GM12865 (cell line): ENCODE data around the gene SEPTIN1.
"Not testable (repeated sequence)": the region's sequence is repeated elsewhere in the genome, so short reads cannot be mapped to it uniquely, and the experiment has no call there.

Source experiments
- DNase-seq: peaks from one replicate; pipeline ENCODE4 v3.0.0; 2010; ENCODE audit warnings: low read depth
- H3K4me3 ChIP-seq: 2 replicates; pipeline ENCODE4 v1.5.1; 2011; ENCODE audit warnings: mild to moderate bottlenecking, low read depth, low read length, control low read depth
- TF ChIP-seq, protein P1 (sequence below): IDR thresholded peaks from 2 replicates; pipeline ENCODE4 v1.5.1; 2011; ENCODE audit warnings: low read length, control low read depth, low read depth, inconsistent platforms; ENCODE audit not compliant: insufficient read depth; ENCODE audit errors: missing control alignments

SEPTIN1 gene

DNA sequence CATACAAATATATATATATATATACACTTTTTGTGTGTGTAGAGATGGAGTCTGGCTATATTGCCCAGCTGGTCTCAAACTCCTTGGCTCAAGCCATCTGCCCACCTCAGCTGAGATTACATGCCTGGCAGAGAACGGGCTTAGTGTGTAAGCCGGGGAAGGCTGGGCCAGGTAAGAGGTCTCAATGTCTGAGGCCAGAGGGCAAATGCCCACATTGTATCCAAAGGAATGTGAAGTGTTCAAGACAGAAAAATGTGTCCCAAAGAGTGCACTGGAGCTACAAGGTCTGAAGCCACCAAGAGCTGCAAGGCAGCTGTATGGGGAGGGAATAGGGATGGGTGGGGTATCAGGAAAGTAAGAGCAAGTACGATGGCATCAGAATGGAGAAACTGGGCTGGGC, 36.1 kb downstream of the SEPTIN1 start:
- no peak for DNase-seq
- TF ChIP-seq, protein P1, sequence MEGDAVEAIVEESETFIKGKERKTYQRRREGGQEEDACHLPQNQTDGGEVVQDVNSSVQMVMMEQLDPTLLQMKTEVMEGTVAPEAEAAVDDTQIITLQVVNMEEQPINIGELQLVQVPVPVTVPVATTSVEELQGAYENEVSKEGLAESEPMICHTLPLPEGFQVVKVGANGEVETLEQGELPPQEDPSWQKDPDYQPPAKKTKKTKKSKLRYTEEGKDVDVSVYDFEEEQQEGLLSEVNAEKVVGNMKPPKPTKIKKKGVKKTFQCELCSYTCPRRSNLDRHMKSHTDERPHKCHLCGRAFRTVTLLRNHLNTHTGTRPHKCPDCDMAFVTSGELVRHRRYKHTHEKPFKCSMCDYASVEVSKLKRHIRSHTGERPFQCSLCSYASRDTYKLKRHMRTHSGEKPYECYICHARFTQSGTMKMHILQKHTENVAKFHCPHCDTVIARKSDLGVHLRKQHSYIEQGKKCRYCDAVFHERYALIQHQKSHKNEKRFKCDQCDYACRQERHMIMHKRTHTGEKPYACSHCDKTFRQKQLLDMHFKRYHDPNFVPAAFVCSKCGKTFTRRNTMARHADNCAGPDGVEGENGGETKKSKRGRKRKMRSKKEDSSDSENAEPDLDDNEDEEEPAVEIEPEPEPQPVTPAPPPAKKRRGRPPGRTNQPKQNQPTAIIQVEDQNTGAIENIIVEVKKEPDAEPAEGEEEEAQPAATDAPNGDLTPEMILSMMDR, result no peak
- H3K4me3 ChIP-seq, result no peak overlapping the region

DNA sequence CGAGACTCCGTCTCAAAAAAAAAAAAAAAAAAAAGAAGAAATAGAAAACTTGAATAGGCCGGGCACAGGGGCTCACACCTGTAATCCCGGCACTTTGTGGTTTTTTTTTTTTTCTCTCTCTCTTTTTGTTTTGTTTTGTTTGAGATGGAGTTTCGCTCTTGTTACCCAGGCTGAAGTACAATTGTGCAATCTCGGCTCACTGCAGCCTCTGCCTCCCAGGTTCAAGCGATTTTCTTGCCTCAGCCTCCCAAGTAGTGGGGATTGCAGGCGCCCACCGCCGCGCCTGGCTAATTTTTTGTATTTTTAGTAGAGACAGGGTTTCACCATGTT, 38.9 kb downstream of the SEPTIN1 start:
- not testable (repeated sequence) for H3K4me3 ChIP-seq, DNase-seq

DNA sequence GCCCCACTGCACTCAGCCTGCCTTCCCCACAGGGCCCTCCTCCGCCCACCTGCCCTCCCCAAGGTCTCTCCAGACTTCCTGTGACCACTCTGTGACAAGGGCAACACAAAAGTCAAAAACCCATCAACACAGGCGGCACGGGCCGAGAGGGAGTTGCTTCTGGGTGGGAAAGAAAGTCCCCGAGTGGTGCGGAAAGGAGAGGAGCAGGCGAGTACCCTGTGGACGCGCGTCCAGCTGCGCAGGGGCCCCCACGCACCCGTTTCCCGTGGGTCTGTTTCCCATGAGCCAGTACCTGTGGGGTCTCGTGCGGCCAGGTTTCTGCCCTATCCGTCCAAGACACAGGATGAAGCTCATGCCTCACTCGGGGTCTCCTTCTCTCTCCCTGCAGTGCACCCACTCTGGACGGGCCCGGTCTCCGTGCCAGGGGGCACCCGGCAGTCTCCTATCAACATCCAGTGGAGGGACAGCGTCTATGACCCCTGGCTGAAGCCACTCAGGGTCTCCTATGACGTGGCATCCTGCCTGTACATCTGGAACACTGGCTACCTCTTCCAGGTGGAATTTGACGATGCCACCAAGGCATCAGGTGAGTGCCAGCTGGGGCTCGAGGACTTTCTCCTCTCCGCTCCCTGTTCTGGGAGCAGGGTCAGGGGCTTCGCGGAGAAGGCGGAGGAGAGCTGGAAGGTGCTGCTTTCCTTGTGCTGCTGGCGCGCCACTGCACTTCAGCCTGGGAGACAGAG, 39.4 kb downstream of the SEPTIN1 start:
- no peak overlapping the region for H3K4me3 ChIP-seq
- TF ChIP-seq, protein P1, result no peak
- no peak for DNase-seq

DNA sequence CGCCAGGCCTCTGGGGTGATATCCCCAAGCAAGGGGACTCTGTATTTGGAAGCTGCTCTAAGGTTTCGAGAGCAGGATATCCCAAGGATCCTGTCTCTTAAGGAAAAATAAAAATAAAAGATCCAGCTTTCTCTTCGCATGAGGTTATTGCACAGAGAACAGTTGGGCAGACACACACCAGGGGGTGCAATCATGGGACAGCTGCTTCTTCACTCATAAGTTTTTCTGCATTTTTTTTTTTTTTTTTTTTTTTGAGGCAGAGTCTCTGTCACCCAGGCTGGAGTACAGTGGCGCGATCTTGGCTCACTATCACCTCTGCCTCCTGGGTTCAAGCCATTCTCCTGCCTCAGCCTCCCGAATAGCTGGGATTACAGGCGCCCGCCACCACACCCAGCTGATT, 40.4 kb downstream of the SEPTIN1 start:
- DNase-seq, H3K4me3 ChIP-seq: not testable (repeated sequence)

DNA sequence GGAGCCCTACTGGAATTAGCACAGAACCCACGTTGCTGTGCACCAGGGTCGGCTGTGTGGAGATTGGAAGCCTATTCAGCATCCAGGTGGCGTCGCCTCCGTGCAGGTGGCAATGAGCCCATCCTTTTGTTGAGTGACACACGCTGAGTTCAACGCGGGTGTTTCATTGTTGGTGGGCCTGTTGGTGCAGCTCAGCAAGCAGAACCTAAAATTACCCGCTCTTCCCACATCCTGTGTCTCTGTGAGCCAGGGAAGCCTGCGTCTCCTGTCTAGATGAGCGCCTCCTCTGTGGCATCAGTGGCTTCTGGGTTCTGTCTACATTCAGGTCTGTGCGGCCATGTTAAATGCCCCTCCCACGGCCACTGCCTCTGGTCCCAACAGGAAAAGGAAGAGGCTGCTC, 41.7 kb downstream of the SEPTIN1 start:
- no peak overlapping the region for H3K4me3 ChIP-seq
- no peak for DNase-seq
- TF ChIP-seq, protein P1, result no peak

DNA sequence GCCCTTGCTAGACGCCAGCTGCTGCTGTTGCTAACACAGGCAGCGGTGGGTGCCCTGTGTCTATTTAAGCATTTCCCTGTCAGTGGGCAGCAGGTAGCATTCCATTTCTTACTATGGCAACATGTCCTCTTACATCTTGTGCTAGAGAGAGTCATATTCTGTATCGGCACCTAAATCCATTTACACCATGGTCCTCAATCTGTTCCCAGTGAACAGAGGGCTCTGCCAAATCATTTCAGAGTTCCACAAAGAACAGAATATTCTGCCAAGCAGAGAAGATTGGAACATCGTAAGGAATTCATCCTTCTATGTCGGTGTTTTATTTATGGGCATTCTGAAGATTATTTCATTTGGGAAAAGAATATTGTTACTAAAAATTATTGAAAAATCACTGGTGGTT, 43.6 kb downstream of the SEPTIN1 start:
- H3K4me3 ChIP-seq, DNase-seq: not testable (repeated sequence)

DNA sequence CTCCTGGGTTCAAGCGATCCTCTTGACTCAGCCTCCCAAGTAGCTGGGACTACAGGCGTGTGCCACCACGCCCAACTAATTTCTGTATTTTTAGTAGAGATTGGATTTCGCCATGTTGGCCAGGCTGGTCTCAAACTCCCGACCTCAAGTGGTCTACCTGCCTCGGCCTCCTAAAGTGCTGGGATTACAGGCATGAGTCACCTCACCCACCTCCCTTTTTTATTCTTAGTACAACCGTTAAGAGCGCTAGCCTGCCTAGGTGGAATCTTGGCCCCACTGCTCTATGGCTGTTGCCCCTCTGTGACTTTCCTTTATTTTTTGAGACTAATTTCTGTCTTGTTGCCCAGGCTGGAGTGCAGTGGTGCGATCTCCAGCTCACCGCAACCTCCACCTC, 44.4 kb downstream of the SEPTIN1 start:
- not testable (repeated sequence) for H3K4me3 ChIP-seq, DNase-seq

DNA sequence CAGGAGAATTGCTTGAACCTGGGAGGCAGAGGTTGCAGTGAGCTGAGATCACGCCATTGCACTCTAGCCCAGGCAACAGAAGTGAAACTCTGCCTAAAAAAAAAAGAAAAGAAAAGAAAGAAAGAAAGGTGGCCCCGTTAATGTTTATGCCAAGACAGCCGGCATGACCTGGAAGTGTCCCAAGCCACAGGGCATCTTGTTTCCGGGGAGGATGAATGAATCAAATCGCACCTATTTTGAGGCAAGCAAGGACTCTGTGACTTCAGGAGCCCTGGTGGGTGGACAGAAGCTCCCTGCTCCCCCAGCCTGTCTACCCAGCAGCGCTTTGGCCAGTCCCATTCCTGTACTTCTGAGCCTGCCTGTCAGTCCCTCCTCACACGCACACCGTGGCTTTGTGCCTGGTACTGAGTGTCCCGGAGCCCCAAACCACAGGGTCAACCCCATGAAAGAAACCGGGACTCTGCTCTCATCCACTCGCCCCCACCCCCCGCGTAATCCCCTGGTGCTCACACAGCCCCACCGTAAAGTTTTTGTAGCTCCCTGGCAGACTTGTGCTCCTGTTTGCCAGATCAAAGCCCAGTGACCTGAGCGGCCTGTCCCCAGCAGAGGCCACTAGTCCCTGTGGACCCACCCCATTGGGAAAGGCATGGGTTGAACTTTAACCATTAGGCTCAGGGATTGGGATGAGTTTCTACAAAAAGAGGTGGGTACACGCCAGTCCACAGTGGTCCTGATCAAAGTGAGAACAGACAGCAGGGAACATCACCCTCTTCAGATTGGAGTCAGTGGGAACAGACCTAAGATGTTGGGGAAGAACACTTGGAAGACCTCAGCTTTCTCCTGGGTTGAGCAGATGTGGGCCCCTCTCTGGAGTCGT, 46.5 kb downstream of the SEPTIN1 start:
- H3K4me3 ChIP-seq, result peak overlapping the region; percentile 73
- DNase-seq, result peak; percentile 45
- TF ChIP-seq, protein P1, result no peak

DNA sequence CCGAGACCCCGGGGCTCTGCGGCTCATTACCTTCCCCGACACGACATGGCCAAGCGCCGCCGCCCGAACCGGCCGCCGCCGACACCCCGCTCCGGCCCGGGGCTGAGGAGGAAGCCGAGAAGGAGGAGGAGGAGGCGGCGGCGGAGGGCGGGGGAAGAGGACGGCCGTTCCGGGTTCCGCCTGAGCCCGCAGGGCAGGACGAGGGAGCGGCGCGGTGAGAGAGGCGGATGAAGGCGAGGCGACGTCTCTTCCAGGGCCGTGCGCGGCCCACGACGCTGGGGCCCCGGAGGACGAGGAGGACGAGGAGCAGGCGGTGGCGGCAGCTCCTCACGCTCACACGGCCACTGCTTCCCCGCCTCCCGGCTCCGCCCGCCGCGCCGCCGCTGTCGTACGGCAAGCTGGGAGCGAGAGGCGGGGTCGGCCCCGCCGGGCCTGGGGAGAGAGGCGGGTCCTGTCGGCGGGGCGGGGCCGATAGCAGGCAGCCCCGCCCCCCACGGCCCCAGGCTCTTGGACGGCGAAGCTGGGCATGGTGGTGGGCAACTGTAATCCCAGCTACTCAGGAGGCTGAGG, 47.2 kb downstream of the SEPTIN1 start:
- peak overlapping the region; percentile 73 for H3K4me3 ChIP-seq
- DNase-seq, result peak; percentile 85

DNA sequence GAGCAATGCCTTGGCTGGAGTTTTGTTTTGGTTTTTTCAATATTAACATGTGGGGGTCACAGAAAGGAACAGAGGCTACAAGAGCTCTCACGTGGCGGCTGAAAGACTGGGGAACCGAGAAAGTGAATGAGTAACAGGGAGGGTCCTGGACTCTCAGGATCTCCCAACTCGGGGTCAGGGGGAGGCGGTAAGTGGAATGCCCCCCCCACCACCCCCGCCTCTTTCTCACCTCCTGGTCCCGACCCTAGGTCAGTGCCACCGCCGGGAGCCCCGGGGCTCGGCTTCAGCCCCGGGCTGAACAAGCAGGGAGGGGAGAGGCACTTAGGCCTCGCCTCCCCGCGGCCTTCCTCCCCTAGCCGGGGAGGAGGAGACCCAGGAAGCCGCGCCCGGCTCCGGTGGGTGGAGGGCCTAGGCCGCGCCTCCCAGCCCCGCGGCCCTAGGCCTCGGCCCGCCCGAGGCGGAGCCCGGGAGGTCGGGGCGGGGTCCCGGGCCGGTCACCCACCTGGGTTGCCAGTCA, 47.8 kb downstream of the SEPTIN1 start:
- DNase-seq, result peak; percentile 89
- H3K4me3 ChIP-seq, result peak overlapping the region; percentile 73
